Gastrocnemius medialis (tissue), 4 donors: Measurements from ENCODE around the gene METTL5.

Experiments used
- POLR2A ChIP-seq, 2 donors: fragments of 450-650 bp; IDR thresholded peaks; one replicate each; pipeline ENCODE4 v1.6.1; 2017; ENCODE audit warnings: antibody characterized with exemption in 2 of 2, mild to moderate bottlenecking in 2 of 2, moderate library complexity in 2 of 2
- TF ChIP-seq, protein P1 (sequence below), 5 experiments: fragments of 450-650 bp in 3 of 5; fragments of 200-600 bp in 2 of 5; sonication (generic) in 2 of 5; IDR thresholded peaks in 4 of 5; conservative IDR thresholded peaks in 1 of 5; 1 replicate in 4 of 5; 2 replicates in 1 of 5; pipeline ENCODE4 v1.5.1; 2016 to 2019; ENCODE audit warnings: antibody characterized with exemption in 5 of 5, mild to moderate bottlenecking in 3 of 5, moderate library complexity in 3 of 5

DNA sequence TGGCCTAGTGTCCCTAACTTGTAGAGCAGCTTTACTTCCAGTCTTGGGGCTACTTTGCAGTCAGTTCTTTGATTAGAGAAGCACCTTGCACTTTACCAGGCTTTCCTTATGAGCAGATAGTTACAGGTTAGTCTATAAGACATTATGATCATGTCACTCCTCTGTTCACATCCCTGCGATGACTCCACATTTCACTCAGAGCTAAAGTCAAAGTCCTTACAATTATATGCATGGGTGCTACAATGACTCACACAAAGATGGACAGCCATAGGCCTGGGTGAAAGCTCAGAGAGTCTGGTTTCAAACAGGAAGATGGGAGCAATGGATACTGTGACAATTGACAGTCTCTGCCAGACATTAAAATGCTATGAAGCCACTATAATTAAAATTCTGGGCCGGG is 53.1 kb downstream of the METTL5 start:
- TF ChIP-seq, protein P1, sequence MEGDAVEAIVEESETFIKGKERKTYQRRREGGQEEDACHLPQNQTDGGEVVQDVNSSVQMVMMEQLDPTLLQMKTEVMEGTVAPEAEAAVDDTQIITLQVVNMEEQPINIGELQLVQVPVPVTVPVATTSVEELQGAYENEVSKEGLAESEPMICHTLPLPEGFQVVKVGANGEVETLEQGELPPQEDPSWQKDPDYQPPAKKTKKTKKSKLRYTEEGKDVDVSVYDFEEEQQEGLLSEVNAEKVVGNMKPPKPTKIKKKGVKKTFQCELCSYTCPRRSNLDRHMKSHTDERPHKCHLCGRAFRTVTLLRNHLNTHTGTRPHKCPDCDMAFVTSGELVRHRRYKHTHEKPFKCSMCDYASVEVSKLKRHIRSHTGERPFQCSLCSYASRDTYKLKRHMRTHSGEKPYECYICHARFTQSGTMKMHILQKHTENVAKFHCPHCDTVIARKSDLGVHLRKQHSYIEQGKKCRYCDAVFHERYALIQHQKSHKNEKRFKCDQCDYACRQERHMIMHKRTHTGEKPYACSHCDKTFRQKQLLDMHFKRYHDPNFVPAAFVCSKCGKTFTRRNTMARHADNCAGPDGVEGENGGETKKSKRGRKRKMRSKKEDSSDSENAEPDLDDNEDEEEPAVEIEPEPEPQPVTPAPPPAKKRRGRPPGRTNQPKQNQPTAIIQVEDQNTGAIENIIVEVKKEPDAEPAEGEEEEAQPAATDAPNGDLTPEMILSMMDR (IDR thresholded peaks at IDR 0.05 in 4 of 5, conservative IDR thresholded peaks at IDR 0.05 in 1 of 5): no peak
- TF ChIP-seq POLR2A (IDR thresholded peaks at IDR 0.05): no peak
